Peyer's patch (tissue), 4 donors: ENCODE results near the gene ZBTB25.

Experiments used
- CTCF ChIP-seq, 6 experiments: fragments of 450-650 bp in 4 of 6; fragments of 200-600 bp in 2 of 6; sonication (generic) in 1 of 6; IDR thresholded peaks; one replicate each; pipeline ENCODE4 v1.5.1; 2017 to 2019; ENCODE audit warnings: antibody characterized with exemption in 6 of 6, mild to moderate bottlenecking in 3 of 6, moderate library complexity in 1 of 6
- POLR2A ChIP-seq, 2 donors: fragments of 450-650 bp; IDR thresholded peaks; one replicate each; pipeline ENCODE4 v1.5.1; 2017; ENCODE audit warnings: antibody characterized with exemption in 2 of 2, mild to moderate bottlenecking in 2 of 2, moderate library complexity in 2 of 2

DNA sequence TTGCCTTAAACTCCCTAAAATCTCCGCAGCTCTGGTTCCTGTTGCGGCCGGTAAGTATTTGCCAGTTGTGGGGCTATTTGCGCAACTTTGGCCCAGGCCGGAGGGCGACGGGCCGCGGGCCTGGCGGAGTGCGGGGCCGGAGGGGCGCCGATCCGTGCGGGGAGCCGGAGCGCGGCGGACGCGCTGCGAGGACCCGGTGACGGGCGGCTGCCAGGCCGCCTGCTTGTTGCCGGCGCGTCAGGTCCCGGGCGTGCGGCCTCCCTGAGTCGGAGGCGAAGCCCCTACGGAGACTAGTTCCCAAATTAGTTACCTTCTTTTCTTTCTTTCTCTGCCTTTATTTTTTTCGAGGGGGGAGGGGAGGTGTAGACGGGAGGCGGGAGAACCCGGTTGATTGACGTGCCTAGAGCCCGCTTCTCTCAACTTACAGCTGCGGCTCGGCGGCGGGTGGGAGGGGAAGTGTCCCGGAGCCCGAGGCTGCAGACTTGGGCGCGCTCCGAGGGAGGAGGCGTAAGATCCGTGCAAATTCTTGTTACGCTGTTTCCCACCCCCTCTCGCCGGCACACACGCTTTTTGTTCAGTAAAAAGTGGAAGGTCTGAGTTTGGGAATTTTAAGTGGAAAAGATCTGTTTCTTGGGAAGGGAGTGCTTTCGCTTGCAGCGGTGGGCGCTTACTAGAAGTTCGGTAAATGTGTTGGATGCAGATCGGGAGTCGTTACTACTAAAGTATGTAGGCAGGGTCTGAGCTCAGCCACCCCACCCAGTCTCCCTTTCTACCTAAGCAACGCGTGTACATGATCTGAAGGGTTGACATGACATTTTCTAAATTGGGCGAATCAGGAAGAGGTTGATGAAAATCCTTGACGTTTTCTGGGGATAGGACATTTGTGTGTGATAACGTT is 1.5 kb upstream of the ZBTB25 start:
- no peak for TF ChIP-seq CTCF (IDR thresholded peaks at IDR 0.05)
- no peak for TF ChIP-seq POLR2A (IDR thresholded peaks at IDR 0.05)
